OCI-LY7 (cell line): ENCODE results near the gene SLC1A7.

ENCODE experiments used
- EZH2phosphoT487 ChIP-seq: fragments of 200-600 bp; sonication (generic); IDR thresholded peaks from 2 replicates; pipeline ENCODE4 v1.6.1; 2018; ENCODE audit warnings: low read depth, borderline replicate concordance, mild to moderate bottlenecking, mixed run types, antibody characterized with exemption, low read length, moderate library complexity, mixed read lengths
- TF ChIP-seq, protein P1 (sequence below): fragments of 200-600 bp; sonication (generic); conservative IDR thresholded peaks from 2 replicates; pipeline ENCODE4 v1.5.1; 2014; ENCODE audit warnings: mild to moderate bottlenecking, antibody characterized with exemption, low read length, moderate library complexity, mixed read lengths

DNA sequence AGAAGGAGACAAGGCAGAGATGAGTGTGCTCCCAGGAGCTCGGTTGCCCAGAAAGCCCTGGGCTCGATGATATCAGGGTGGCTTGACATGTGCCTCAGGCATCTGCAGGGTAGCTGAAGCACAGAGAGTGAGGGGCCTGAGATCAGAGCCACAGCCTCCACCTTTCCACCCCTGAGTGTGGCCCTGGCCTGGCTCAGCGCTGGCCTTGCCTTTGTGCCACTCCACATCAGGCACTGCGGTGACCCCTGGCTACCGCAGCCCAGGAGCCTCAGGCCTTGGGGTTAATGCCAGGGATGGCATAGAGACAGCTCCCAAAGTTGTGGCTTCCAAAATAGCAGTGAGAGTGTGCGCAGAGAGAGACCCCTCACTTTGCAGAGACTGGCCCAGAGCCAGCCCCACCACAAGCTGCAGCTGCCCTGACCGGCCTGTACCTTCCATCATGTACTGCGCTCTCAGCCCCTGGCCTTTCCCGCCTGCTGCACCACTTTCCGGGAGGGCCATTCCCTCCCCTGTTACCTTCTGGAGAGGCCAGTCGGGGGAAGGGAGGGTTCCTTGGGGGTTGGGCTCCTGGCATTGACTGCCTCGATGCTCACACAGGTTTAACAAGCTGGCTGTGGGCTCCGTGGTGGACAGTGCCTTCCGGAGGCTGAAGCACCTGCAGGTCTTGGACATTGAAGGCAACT lies 60.9 kb downstream of the SLC1A7 start:
- TF ChIP-seq, protein P1, sequence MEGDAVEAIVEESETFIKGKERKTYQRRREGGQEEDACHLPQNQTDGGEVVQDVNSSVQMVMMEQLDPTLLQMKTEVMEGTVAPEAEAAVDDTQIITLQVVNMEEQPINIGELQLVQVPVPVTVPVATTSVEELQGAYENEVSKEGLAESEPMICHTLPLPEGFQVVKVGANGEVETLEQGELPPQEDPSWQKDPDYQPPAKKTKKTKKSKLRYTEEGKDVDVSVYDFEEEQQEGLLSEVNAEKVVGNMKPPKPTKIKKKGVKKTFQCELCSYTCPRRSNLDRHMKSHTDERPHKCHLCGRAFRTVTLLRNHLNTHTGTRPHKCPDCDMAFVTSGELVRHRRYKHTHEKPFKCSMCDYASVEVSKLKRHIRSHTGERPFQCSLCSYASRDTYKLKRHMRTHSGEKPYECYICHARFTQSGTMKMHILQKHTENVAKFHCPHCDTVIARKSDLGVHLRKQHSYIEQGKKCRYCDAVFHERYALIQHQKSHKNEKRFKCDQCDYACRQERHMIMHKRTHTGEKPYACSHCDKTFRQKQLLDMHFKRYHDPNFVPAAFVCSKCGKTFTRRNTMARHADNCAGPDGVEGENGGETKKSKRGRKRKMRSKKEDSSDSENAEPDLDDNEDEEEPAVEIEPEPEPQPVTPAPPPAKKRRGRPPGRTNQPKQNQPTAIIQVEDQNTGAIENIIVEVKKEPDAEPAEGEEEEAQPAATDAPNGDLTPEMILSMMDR, result no peak
- no peak for TF ChIP-seq EZH2phosphoT487
